Measurements from ENCODE around the gene CDKL2.
"Not testable (repeated sequence)": the region's sequence is repeated elsewhere in the genome, so short reads cannot be mapped to it uniquely, and the experiment has no call there.

The CDKL2 gene

GRCh38 chr4:75557696-75558095 is 72.6 kb downstream of the CDKL2 start:
- in situ Hi-C loops (cut with HindIII; ENCODE audit: low sequenced_read_pairs), result no loop called here

GRCh38 chr4:75555294-75556164 is 74.8 kb downstream of the CDKL2 start, which contains the start of gene ODAPH:
Gene ODAPH, plus strand, starts transcription at chr4:75556066. Its CDS starts 17 bp downstream, at chr4:75556083.
- in situ Hi-C loops (cut with HindIII; ENCODE audit: low sequenced_read_pairs), result no loop called here

DNA sequence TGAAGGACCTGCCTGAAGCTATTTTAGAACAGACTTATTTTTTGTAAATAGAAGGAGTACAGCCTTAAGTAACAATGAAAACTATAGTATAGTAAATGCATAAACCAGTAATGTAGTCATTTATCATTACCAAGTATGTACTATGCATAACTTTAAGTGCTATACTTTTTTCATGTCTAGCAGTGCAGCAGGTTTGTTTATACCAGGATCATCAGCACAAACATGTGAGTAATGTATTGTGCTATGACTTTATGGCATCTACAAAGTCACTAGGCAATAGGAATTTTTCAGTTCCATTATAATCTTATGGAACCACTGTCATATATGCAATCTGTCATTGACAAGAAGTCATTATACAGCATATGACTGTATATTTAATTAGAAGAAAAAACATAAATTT is 77.9 kb downstream of the CDKL2 start:
- in situ Hi-C loops (cut with HindIII; ENCODE audit: low sequenced_read_pairs), result no loop called here

GRCh38 chr4:75549019-75549418 is 81.3 kb downstream of the CDKL2 start:
- in situ Hi-C loops (cut with HindIII; ENCODE audit: low sequenced_read_pairs), result no loop called here

GRCh38 chr4:75547647-75548387 is 82.5 kb downstream of the CDKL2 start:
- in situ Hi-C loops (cut with HindIII; ENCODE audit: low sequenced_read_pairs), result no loop called here

DNA sequence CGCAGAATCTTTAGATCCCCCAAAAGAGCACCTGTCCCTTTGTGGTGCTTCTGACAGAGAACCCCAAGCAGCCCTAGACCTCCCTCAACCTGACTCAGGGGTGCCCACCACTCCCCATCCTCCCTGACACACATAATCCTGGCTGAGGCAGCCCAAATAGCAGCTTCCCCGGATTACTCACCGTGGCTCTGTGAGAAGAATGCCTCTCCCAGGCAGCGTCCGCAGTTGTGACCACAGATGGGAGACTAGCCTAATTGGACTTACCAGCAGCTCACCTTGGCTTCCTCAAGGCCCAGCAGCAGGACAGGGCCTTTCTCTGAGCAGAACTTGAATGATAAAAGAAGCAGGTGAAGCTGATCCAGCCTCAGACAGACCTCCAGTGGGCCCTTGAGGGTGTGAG is 84.8 kb downstream of the CDKL2 start:
- in situ Hi-C loops (cut with HindIII; ENCODE audit: low sequenced_read_pairs), result no loop called here

DNA sequence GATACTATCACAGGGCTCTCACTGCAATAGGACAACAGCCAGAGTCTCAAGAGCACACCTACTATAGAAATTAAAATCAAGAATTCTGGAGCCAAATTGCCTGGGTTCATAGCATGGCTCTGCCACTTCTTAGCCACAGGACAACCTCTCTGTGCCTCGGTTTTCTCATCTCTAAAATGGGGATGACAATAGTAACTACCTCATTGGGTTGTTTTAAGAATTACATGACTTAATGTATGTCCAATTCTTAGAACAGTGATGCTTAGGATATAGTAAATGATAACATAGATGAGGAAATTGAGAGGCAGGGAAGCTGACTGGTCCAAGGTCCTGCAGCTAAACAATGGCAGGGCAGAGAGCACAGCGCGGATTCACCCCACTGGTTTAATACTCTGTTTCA is 85.5 kb downstream of the CDKL2 start:
- in situ Hi-C loops (cut with HindIII; ENCODE audit: low sequenced_read_pairs), result no loop called here

DNA sequence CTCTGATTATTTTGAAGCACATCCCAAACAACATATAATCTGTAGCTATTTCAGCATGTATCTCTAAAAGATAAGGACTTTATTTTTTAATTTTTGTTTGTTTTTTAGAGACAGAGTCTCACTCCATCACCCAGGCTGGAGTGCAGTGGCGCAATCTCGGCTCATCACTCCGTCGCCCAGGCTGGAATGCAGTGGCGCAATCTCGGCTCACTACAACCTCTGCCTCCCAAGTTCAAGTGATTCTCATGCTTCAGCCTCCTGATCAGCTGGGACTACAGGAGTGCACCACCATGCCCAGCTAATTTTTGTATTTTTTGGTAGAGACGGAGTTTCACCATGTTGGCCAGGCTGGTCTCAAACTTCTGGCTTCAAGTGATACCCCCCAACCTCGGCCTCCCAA is 86.1 kb downstream of the CDKL2 start:
- in situ Hi-C loops (cut with HindIII; ENCODE audit: low sequenced_read_pairs), result not testable (repeated sequence)

GRCh38 chr4:75542824-75543223 is 87.5 kb downstream of the CDKL2 start:
- in situ Hi-C loops (cut with HindIII; ENCODE audit: low sequenced_read_pairs), result no loop called here

DNA sequence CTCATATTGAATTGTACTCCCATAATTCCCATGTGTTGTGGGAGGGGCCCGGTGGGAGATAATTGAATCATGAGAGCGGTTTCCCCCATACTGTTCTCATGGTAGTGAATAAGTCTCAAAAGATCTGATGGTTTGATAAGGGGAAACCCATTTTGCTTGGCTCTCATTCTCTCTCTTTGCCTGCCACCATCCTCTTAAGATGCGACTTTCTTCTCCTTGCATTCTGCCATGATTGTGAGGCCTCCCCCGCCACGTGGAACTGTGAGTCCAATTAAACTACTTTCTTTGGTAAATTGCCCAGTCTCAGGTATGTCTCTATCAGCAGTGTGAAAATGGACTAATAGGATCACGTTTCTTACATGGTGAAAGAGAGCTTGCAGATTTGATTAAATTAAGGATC is 93.0 kb downstream of the CDKL2 start:
- in situ Hi-C loops (cut with HindIII; ENCODE audit: low sequenced_read_pairs), result not testable (repeated sequence)

DNA sequence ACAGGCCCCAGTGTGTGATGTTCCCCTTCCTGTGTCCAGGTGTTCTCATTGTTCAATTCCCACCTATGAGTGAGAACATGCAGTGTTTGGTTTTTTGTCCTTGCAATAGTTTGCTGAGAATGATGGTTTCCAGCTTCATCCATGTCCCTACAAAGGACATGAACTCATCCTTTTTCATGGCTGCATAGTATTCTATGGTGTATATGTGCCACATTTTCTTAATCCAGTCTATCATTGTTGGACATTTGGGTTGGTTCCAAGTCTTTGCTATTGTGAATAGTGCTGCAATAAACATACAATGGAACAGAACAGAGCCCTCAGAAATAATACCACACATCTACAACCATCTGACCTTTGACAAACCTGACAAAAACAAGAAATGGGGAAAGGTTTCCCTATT is 96.4 kb downstream of the CDKL2 start:
- in situ Hi-C loops (cut with HindIII; ENCODE audit: low sequenced_read_pairs), result not testable (repeated sequence)

DNA sequence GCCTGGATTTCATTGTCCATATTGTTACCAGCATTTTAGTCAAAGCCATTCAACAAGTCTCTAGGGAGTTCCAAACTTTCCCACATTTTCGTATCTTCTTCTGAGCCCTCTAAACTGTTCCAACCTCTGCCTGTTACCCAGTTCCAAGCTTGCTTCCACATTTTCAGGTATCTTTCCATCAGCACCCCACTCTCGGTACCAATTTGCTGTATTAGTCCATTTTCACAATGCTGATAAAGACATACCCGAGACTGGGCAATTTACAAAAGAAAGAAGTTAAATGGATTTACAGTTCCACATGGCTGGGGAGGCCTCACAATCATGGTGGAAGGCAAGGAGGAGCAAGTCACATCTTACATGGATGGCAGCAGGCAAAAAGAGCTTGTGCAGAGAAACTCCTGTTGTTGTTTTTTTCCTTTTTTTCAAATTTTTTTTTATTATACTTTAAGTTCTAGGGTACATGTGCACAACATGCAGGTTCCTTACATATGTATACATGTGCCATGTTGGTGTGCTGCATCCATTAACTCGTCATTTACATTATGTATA is 96.9 kb downstream of the CDKL2 start:
- in situ Hi-C loops (cut with HindIII; ENCODE audit: low sequenced_read_pairs), result not testable (repeated sequence)

GRCh38 chr4:75531536-75532143 is 98.7 kb downstream of the CDKL2 start:
- in situ Hi-C loops (cut with HindIII; ENCODE audit: low sequenced_read_pairs), result not testable (repeated sequence)

- in situ Hi-C loops (cut with HindIII; ENCODE audit: low sequenced_read_pairs), result no loop called here
Observed at GRCh38 chr4:75530556-75531322, 99.6 kb downstream of the CDKL2 start.
